Caki2 (cell line): ENCODE measurements around the gene TBC1D5. TPM values are rescaled to one million over a fixed set of nuclear protein-coding genes. Genes with fewer than 3 reads are reported as not detected.
A peak's percentile ranks its signal among the peaks of the same experiment; 100 is the strongest.
"Not testable (repeated sequence)": the region's sequence is repeated elsewhere in the genome, so short reads cannot be mapped to it uniquely, and the experiment has no call there.

Experiments used
- DNase-seq: peaks from one replicate; pipeline ENCODE4 v3.0.0-alpha.2; 2015; ENCODE audit warnings: low read depth
- in situ Hi-C: cut with HindIII; loops from 2 replicates; pipeline ENCODE4 v1.10.0; 2016; ENCODE audit warnings: low sequenced_read_pairs, low pct_unique_long_range_greater_than_20kb, mixed read lengths
- total RNA-seq: library from RNA; depleted of rRNA; stranded (reverse); fragments of >200 nt; shearing (Covaris generic); gene quantifications from 2 replicates; pipeline ENCODE4 v1.2.3, GENCODE V29; 2014; ENCODE audit warnings: low replicate concordance; rRNA removed

Gene TBC1D5, protein sequence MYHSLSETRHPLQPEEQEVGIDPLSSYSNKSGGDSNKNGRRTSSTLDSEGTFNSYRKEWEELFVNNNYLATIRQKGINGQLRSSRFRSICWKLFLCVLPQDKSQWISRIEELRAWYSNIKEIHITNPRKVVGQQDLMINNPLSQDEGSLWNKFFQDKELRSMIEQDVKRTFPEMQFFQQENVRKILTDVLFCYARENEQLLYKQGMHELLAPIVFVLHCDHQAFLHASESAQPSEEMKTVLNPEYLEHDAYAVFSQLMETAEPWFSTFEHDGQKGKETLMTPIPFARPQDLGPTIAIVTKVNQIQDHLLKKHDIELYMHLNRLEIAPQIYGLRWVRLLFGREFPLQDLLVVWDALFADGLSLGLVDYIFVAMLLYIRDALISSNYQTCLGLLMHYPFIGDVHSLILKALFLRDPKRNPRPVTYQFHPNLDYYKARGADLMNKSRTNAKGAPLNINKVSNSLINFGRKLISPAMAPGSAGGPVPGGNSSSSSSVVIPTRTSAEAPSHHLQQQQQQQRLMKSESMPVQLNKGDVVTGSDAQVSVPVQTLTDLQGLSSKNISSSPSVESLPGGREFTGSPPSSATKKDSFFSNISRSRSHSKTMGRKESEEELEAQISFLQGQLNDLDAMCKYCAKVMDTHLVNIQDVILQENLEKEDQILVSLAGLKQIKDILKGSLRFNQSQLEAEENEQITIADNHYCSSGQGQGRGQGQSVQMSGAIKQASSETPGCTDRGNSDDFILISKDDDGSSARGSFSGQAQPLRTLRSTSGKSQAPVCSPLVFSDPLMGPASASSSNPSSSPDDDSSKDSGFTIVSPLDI
- 31.2 and 69.2 TPM in 2 replicates for total RNA-seq

DNA sequence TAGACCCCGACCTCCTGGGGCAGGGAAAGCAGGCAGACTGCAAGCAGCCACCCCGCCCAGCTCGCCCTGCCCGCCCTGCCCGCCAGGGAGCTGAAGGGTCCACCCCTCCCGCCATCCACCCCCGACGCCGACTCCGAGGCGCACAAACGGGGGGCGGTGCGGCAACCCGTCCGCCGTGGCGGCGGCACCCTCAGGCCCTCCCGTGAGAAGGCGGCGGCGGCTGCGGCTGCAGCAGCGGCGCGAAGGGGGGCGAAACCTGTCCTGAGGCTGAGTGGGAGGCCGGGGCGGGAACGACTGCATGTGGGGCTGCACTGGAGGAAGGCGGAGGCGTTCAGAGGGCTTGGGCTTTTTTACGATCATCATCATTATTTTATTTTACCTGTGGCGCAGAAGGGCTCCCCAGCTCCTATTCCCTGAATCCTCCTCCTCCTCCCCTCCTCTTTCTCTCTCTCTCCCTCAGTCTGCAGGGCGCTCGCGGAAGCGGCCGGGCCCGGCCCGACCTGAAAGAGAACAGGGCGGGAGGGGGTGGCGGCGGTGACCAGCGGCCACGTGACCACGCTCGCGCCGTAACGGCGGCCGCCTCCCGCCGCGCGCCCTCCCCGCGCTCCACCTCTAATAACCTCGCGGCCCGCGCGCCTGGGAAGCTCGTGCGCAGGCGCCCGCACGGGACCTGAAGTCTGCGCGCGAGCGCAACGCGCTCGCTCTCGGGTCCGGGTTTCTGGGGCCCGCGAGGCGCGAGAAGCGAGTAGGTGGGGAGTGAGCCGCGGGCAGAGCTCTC is at the start of gene TBC1D5:
TBC1D5 (minus strand) TSS at position 530 of the 778 bp plus-strand sequence. CDS start 234,061 bp downstream, outside the sequence.
- in situ Hi-C loops = no loop called here
- peak; percentile 97 for DNase-seq

DNA sequence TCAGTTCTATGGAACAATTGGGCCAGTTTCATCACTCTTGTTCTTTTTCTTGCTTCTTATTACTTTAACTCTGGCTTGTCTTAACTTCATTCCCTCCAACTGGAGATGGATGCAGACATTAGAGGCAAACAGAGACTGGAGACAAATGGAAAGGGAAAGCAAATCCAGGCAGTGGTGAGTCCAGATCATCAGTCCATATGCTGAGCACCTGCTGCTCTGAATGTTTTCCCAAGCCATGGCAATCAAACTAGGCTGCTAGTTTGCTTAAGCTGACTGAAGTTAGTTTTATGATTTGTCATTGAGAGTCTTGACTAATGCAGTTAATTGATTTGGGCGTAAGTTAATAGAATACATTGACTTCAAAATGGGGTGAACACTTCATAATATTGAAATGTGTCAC is 41.0 kb upstream of the TBC1D5 start:
- DNase-seq = no peak
- in situ Hi-C loops = no loop called here

DNA sequence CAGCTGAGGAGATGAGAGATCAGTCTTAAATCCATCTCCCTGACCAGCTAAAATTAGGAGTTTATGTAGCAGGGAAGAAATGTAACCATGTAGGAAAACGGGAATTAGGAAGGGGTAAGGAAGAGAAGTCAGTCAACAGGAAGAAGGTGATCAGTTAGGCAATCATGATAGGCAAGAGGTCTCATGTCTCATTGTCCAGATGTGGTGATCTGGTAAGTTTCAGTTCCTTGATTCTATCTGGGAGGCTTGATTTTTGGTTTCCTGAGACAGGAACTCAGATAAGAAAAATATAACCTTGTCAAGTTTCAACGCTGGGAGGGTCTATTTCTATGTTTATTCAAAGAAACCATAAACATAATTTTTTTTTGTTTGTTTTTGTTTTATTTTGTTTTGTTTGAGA is 40.3 kb upstream of the TBC1D5 start:
- in situ Hi-C loops = no loop called here
- no peak for DNase-seq

DNA sequence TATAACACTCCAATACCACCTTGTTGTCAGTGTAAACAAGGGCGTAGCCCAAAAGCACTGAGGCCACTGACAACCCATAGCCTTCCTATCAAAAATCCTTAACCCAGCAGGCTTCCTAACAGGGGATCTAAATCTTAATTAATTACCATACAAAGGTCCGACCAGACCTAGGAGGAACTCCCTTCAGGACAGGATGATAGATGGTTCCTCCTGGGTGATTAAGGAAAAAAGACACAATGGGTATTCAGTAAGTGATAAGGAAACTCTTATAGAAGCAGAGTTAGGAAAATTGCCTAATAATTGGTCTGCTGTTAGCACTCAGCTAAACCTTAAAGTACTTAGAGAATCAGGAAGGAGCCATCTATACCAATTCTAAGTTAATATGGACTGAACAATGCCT is 37.9 kb upstream of the TBC1D5 start:
- DNase-seq, in situ Hi-C loops: not testable (repeated sequence)

DNA sequence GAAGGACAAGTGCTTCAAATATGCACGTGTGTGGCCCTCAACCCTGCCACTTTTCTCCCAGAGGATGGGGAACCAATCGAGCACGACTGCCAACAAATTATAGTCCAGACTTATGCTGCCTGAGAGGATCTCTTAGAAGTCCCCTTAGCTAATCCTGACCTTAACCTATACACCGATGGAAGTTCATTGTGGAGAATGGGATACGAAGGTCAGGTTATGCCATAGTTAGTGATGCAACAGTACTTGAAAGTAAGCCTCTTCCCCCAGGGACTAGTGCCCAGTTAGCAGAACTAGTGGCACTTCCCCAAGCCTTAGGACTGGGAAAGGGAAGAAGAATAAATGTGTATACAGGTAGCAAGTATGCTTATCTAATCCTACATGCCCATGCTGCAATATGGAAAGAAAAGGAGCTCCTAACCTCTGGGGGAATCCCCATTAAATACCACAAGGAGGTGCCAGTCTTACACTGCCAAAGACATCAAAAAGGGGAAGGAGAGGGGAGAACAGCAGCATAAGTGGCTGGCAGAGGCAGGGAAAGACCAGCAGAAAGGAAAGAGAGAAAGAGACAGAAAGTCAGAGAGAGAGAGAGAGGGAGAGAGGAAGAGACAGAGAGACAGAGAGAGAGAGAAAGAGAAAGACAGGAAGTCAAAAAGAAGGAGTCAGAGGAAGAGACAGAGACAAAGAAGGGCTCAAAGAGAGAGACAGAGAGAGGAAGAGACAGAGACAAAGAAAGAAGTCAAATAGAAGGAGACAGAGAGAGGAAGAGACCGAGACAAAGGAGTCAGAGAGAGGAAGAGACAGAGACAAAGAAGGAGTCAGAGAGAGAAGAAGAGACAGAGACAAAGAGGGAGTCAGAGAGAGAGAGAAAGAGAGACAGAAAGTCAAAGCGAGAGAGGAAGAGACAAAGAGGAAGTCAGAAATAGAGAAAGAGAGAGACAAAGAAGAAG is 37.1 kb upstream of the TBC1D5 start:
- DNase-seq, in situ Hi-C loops: not testable (repeated sequence)

DNA sequence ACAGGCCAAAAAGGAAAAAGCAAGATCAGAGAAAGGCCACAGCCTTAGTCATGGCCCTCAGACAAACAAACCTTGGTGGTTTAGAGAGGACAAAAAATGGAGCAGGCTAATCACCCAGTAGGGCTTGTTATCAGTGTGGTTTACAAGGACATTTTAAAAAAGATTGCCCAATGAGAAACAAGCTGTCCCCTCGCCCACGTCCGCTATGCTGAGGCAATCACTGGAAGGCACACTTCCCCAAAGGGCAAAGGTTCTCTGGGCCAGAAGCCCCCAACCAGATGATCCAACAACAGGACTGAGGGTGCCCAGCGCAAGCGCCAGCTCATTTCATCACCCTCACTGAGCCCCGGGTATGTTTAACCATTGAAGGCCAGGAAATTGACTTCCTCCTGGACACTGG is 34.9 kb upstream of the TBC1D5 start:
- in situ Hi-C loops, DNase-seq: not testable (repeated sequence)

DNA sequence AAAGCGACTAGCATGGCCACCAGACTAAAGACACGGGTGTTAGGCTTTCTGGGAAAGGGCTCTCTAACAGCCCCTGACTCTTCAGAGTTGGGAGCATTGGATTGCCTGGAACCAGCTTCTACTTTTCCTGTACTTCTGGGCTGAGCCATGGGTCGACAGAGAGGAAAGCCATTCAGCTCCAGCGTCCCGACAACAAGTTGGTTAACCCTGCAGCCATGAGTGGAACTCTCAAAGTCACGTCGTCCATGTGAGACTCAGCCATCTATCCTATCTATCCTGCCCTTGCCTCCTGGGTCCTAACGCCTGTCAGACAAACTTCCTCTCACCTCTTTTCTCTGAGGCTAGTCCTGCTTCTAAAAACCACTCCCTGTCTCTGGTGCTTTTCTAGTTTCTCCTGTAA is 32.6 kb upstream of the TBC1D5 start:
- in situ Hi-C loops = no loop called here
- no peak for DNase-seq

DNA sequence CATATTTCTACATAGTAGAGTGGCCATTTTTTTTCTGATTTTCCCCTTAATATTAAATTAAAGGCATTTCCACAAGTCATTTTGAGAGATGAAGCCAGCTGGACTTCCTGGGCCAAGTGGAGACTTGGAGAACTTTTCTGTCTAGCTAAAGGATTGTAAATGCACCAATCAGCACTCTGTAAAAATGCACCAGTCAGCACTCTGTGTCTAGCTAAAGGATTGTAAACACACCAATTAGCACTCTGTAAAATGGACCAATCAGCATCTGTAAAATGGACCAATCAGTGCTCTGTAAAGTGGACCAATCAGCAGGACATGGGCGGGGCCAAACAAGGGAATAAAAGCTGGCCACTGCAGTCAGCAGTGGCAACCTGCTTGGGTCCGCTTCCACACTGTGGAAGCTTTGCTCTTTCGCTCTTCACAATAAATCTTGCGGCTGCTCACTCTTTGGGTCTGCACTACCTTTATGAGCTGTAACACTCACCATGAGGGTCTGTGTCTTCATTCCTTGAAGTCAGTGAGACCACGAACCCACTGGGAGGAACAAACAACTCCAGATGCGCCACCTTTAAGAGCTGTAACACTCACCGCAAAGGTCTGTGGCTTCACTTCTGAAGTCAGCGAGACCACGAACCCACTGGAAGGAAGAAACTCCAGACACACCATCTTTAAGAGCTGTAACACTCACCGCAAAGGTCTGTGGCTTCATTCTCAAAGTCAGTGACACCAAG is 31.9 kb upstream of the TBC1D5 start:
- DNase-seq, in situ Hi-C loops: not testable (repeated sequence)

DNA sequence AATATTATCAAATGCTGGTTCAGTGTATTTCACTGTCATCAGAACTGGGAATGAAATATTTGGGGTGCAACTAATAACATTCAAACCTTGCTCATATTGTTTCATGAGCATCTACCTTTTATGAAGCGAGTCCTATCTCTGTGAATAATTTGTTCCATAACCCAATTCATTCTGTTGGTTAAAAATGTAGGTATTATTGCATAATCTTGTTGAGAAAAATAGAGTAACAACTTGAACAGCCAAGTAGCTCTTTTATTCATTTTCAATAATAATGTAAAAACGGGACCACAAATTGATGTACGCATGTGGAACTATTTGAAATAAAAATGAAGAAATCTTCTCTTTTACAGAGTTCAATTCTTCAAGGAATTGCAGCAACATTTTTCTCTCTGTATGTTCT is 30.1 kb upstream of the TBC1D5 start:
- no peak for DNase-seq
- in situ Hi-C loops = no loop called here

DNA sequence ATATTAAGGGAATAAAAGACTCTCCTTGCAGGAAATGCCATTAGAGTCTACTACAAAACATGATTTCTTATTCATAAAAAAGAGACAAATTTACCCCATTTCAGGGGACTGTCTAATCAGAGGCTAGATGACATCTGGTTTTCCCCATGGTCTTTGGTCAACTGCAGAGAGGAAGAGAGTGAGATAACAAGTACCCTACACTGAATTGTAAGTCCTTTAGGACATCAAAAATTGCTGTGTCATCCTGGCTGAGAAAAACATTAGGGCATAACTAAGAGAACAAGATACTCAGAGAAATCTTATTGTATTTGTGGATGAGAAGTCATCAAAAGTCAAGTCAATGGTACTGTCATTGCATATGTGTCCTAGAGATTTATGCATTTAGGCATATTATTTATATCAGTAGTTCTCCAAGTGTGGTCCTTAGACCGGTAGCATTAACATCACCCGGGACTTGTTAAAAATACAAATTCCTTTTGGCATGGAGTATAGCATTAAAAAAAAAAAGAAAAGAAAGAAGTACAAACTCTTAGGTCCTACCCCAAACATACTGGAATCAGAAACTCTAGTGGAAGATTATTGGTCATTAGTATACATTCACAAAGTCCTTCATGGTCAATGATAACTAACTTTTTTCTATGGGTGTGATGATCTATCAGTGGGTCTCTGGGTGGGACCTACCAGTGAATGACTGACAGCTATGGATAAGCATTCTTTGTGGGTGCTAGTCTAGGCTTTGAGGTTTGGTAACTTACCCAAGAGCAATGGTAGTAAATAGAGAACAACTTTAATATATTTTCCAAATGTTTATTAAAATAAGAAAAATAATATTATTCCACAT is 29.0 kb upstream of the TBC1D5 start:
- no peak for DNase-seq
- in situ Hi-C loops = no loop called here

DNA sequence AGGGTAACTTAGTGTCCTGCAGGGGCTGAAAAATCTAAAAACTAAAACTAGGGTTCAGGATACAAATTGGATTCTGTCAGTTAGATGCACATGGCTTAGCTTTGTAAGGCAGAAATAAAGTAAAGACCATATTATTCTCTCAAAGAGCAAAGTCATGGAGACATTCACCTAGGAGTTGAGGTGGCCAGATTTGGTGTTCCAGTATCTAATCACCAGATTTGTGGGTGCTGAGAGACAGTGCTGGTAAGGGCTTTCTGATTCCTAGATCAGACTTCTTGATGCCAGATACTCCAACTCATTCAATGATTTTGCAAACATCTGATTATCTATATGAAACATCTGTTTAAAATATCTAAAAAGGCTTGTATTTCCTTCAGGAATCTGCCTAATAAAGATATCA is 28.3 kb upstream of the TBC1D5 start:
- DNase-seq = no peak
- in situ Hi-C loops = no loop called here

DNA sequence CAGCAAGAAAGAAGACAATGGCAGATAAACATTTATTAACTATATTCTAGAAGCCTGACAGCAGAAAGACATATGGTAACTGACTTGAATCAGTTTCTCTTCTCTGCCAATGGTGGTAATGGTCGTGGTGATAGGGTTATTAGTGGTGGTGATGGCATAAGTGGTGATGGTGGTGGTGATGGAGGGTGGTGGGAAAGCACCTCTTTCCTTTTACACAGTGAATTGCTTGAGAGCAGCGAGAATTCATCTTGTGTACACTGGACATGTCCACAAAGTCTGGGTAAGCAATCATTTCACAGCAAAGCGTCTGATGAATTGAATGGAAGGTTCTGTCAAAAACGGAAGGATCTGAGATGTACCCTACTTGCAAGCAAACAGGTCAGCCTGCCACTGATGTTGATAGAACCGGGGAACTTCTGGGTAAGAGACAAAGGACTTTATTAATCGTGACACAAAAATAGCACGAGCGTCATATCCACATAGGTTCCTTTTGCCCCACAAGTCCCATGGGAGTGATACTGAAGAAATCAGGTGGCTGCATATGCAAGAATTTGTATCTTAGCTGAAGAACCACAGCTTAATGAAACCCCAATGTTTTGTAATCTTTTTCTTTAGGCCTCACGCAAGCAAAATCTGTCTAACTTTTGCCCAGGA is 23.5 kb upstream of the TBC1D5 start:
- in situ Hi-C loops = no loop called here
- DNase-seq = no peak

DNA sequence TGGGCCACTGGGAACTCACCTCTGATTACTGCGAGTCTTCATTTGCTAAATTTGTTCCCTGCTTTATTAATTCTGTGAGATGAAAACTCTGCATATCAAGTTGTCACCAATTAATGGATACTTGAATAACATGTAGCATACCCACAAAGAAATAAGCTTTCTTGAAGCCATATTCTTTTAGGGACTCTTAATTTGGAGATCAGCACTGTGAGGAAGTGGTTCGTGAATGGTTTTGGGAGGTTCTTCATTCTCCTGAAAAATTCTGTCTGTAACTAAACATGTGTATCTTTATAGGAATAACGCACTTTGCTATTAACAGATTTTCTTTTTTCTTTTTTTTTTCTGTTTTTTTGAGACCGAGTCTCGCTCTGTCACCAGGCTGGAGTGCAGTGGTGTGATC is 19.1 kb upstream of the TBC1D5 start:
- in situ Hi-C loops = no loop called here
- no peak for DNase-seq

DNA sequence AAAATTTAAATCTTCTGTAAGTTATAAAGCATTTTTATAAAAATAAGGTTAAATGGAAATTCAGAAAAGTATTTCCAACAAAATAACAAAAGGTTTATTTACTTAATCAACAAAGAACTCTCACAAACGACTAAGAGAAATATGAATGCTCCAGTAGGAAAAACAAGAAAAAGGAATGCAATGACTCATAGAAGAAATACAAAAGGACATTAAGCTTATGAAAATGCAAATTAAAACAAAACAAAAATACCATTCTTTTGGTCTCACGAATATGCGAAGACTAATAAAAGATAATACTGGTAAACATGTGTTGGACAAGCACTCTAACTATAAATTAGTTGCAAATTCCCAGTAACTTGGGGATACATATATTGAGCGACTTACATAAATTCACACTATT is 17.5 kb upstream of the TBC1D5 start:
- DNase-seq = no peak
- in situ Hi-C loops = no loop called here

DNA sequence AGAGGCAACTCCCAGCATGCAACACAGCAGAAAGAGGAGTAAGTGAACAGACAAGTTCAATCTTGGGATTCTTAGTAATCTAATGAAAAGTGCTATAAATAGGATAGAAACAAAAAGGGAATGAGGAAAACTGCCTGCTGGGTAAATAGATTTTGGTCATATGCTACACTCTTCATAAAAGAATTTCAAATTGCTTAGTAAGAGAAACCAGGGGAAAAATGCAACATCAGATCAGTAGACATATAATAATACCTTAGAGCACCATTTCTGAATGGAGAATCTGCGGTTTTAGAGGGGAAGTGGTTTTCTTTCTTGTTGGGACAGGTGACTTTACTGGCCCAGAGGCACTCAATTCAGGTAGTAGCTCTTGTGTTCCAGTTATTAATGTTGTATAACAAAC is 13.4 kb upstream of the TBC1D5 start:
- DNase-seq = no peak
- in situ Hi-C loops = no loop called here

DNA sequence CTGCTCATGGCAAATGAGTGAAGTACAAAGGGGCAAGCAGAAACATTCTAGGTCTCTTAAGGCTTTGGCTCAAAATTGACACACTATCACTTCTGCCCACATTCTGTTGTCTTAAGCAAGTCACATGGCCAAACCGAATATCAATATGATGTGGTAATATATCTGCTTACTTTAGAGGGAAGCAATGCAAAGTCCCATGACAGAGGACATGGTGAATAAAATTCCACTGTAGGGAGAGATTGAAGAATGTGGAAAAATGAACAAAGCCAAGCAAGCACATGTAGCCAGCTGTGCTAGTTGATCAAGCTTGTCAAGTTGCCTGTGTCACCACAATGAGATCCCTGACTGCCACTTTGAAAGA is 11.2 kb upstream of the TBC1D5 start:
- in situ Hi-C loops = no loop called here
- no peak for DNase-seq
